Measurements from ENCODE around the gene LHX2. TPM values are rescaled to one million over a fixed set of nuclear protein-coding genes. Genes with fewer than 3 reads are reported as not detected.

The LHX2 gene
- total and polyA plus RNA-seq, 9 of the 15 experiments (the other 6 are each of a cell fraction or from before 2014, with no cell fraction given): 0.07 TPM; not detected in 8

DNA sequence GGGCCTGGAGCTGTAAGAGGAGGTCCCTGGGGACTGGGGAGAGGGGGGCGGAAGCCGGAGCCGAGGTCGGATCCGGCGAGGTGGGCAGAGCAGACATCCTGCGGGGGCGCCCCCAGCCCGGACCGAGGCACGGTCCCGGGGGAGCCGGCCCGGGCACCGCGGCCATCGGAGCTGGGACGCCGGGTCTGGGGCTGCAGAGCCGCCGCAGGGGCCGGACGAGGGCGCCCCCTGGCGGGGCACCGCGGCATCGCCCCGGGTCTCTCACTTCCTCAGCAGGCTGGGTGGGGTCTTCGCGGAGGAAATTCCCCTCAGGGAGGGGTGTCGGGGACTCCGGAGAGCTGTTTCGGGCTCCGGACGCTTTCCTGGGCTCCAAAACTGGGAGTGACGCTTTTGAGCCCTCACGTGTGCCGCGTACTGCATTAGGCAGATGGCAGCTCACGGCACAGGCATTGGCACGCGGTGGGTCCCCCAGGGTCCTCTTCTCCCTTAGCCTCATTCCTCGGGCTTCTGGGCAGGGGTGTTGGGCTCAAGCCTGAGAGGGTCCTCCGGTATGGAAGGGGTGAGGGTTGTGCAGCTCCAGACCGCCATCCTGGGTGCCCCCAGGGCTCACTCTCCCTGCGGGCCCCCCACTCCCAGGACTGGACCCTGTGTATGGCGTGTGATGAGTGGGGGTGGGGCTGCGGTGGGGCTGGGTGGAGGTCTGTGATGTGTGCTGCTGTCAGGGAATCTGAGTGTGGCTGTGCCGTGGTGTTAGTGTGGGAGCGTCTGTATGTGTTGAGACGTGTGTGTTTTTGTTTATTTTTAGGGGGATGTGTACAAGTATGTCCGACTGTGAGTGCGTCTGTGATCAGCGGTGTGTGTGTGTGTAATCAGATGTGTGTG is 29.6 kb downstream of the LHX2 start:
- H3K27me3 ChIP-seq (ENCODE audit: control insufficient read depth in 2 of 2, insufficient read depth in 2 of 2, low read length in 2 of 2): peaks cover 5 to 65% of the 10 kb centered on the region in 2 experiments; a peak in 3 of 5 replicates
- POLR2A ChIA-PET: interaction anchor here (0.5 to 1.0 kb wide), 3 partner anchors 304 to 582 kb away, joined by 3 to 4 read pairs (median 3); no protein-coding TSS in a partner anchor
- H3K9ac ChIP-seq (ENCODE audit: insufficient read depth in 1 of 2, low read depth in 2 of 2, low read length in 2 of 2): peak overlapping the region in 1 of 2 experiments; percentile 81; a peak in 2 of 4 replicates
- TF ChIP-seq ZNF436 (CRISPR knock-in tag; IDR thresholded peaks at IDR 0.05): no peak
- TF ChIP-seq MTA3 (IDR thresholded peaks at IDR 0.05; ENCODE audit: borderline replicate concordance): 0 out of 2 replicates have a peak, but pooled peaks have one; percentile 33
- TF ChIP-seq, protein P1, sequence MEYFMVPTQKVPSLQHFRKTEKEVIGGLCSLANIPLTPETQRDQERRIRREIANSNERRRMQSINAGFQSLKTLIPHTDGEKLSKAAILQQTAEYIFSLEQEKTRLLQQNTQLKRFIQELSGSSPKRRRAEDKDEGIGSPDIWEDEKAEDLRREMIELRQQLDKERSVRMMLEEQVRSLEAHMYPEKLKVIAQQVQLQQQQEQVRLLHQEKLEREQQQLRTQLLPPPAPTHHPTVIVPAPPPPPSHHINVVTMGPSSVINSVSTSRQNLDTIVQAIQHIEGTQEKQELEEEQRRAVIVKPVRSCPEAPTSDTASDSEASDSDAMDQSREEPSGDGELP (CRISPR knock-in tag; IDR thresholded peaks at IDR 0.05; ENCODE audit: borderline replicate concordance): 0 out of 2 replicates have a peak, but pooled peaks have one; percentile 13
- TF ChIP-seq CBX8 (IDR thresholded peaks at IDR 0.05; ENCODE audit: borderline replicate concordance, extremely low read depth, low read depth, low read length, poor library complexity, severe bottlenecking): no peak
- TF ChIP-seq, protein P2, sequence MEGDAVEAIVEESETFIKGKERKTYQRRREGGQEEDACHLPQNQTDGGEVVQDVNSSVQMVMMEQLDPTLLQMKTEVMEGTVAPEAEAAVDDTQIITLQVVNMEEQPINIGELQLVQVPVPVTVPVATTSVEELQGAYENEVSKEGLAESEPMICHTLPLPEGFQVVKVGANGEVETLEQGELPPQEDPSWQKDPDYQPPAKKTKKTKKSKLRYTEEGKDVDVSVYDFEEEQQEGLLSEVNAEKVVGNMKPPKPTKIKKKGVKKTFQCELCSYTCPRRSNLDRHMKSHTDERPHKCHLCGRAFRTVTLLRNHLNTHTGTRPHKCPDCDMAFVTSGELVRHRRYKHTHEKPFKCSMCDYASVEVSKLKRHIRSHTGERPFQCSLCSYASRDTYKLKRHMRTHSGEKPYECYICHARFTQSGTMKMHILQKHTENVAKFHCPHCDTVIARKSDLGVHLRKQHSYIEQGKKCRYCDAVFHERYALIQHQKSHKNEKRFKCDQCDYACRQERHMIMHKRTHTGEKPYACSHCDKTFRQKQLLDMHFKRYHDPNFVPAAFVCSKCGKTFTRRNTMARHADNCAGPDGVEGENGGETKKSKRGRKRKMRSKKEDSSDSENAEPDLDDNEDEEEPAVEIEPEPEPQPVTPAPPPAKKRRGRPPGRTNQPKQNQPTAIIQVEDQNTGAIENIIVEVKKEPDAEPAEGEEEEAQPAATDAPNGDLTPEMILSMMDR (IDR thresholded peaks at IDR 0.05 in 2 of 3, conservative IDR thresholded peaks at IDR 0.05 in 1 of 3; ENCODE audit: insufficient read depth in 2 of 3, low read depth in 1 of 3, low read length in 3 of 3): peak; percentile 81 to 86 (median 85)
- no peak for TF ChIP-seq ESRRA (IDR thresholded peaks at IDR 0.05; ENCODE audit: borderline replicate concordance, low read depth)
- TF ChIP-seq TBL1XR1 (IDR thresholded peaks at IDR 0.05; ENCODE audit: low read length in 2 of 2): no peak
- TF ChIP-seq, protein P3, sequence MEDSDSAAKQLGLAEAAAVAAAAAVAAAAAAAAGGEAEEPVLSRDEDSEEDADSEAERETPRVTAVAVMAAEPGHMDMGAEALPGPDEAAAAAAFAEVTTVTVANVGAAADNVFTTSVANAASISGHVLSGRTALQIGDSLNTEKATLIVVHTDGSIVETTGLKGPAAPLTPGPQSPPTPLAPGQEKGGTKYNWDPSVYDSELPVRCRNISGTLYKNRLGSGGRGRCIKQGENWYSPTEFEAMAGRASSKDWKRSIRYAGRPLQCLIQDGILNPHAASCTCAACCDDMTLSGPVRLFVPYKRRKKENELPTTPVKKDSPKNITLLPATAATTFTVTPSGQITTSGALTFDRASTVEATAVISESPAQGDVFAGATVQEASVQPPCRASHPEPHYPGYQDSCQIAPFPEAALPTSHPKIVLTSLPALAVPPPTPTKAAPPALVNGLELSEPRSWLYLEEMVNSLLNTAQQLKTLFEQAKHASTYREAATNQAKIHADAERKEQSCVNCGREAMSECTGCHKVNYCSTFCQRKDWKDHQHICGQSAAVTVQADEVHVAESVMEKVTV (CRISPR knock-in tag; IDR thresholded peaks at IDR 0.05): 0 out of 2 replicates have a peak, but pooled peaks have one; percentile 45
- no peak for TF ChIP-seq ETS2 (tag; IDR thresholded peaks at IDR 0.05; ENCODE audit: borderline replicate concordance, poor library complexity, severe bottlenecking)
- peak; percentile 3 for TF ChIP-seq RBM25 (IDR thresholded peaks at IDR 0.05; ENCODE audit: low read depth, low read length, severe bottlenecking)
- no peak for TF ChIP-seq ELF4 (CRISPR knock-in tag; IDR thresholded peaks at IDR 0.05)
- TF ChIP-seq ZBTB7A (IDR thresholded peaks at IDR 0.05; ENCODE audit: borderline replicate concordance, control insufficient read depth, low read depth, low read length): peak; percentile 69; the same call in 1 of the 2 replicates
- peak; percentile 79; the same call in 1 of the 2 replicates for TF ChIP-seq STAG1 (CRISPR knock-in tag; IDR thresholded peaks at IDR 0.05; ENCODE audit: borderline replicate concordance)
- TF ChIP-seq ZNF282 (CRISPR knock-in tag; IDR thresholded peaks at IDR 0.05): no peak

More for the DNA sequence above, 29.6 kb downstream of the LHX2 start:
- Histone ChIP-seq H3K27ac (ENCODE audit: extremely low read depth, low read depth, low read length) (no peak overlapping the region), H3K4me2 (ENCODE audit: insufficient read depth, low read length) (peak overlapping the region; percentile 44), H2AFZ (ENCODE audit: low read depth, low read length) (peak overlapping the region; percentile 44; the same call in 1 of the 2 replicates), H3K36me3 (ENCODE audit: control insufficient read depth, insufficient read depth, low read length) (no peaks in the 10 kb centered on the region), H4K20me1 (replicated peaks; ENCODE audit: control insufficient read depth, insufficient read depth, low read length) (peaks cover 20% of the 10 kb centered on the region), H3K79me2 (ENCODE audit: control insufficient read depth, insufficient read depth, low read length) (no peaks in the 10 kb centered on the region), H3K9me3 (replicated peaks; ENCODE audit: control insufficient read depth, insufficient read depth, low read depth, low read length) (no peaks in the 10 kb centered on the region), H3K9me1 (ENCODE audit: control insufficient read depth, insufficient read depth, low read length) (no peaks in the 10 kb centered on the region), H3K4me1 (replicated peaks in 1 of 2; ENCODE audit: control insufficient read depth in 2 of 2, insufficient read depth in 2 of 2, low read length in 2 of 2) (peaks cover 2 to 20% of the 10 kb centered on the region in 2 experiments; a peak in 4 of 5 replicates), H3K4me3 (no peak overlapping the region)
- peak; percentile 87 for ATAC-seq
- FAIRE-seq: peak; percentile 42
- intact Hi-C loops (cut with micrococcal nuclease) (loop anchor here (2.0 kb wide), 2 partner anchors 496 to 638 kb away; no protein-coding TSS in a partner anchor), in situ Hi-C loops (cut with MboI) (no loop called here)
- peak; percentile 41 to 89 (median 86) for DNase-seq (ENCODE audit: extremely low read depth in 1 of 4, low spot score in 3 of 4)
- CTCF ChIA-PET (ENCODE audit: low intra/inter-chr PET ratio): interaction anchor here (0.6 to 1.9 kb wide), 3 partner anchors 73 to 639 kb away, joined by 4 to 27 read pairs (median 9); no protein-coding TSS in a partner anchor
- WGBS (ENCODE audit: insufficient coverage, low coverage, missing lambda C conversion rate): 12% methylated on average over 24 of the region's 55 CpGs
- BruUV-seq (replicated peaks): no TSS peak
